Omental fat pad (tissue), 4 donors: Measurements from ENCODE around the gene EGLN2. TPM values are rescaled to one million over a fixed set of nuclear protein-coding genes. Genes with fewer than 3 reads are reported as not detected.
"Not testable (repeated sequence)": the region's sequence is repeated elsewhere in the genome, so short reads cannot be mapped to it uniquely, and the experiment has no call there.

ENCODE experiments used
- ATAC-seq: fragments of 150-250 bp; one replicate; pipeline ENCODE4 v1.9.1; 2016; ENCODE audit warnings: mild to moderate bottlenecking, moderate library complexity; ENCODE audit not compliant: low FRiP score
- DNase-seq: peaks from one replicate; pipeline ENCODE4 v3.0.0-alpha.2; 2019; ENCODE audit warnings: low spot score
- CTCF ChIP-seq, 3 donors: fragments of 450-650 bp; IDR thresholded peaks; one replicate each; pipeline ENCODE4 v1.5.1; 2016 to 2017; ENCODE audit warnings: antibody characterized with exemption in 3 of 3, mild to moderate bottlenecking in 3 of 3, moderate library complexity in 2 of 3
- total RNA-seq, 4 donors: library from RNA; depleted of rRNA; stranded (reverse); fragments of >200 nt; gene quantifications; one replicate each; pipeline ENCODE4 v1.1.0, GENCODE V29; 2016

EGLN2 gene
- total RNA-seq, 4 donors from 2014 or later, result 91.6 to 107 (median 101) TPM

DNA sequence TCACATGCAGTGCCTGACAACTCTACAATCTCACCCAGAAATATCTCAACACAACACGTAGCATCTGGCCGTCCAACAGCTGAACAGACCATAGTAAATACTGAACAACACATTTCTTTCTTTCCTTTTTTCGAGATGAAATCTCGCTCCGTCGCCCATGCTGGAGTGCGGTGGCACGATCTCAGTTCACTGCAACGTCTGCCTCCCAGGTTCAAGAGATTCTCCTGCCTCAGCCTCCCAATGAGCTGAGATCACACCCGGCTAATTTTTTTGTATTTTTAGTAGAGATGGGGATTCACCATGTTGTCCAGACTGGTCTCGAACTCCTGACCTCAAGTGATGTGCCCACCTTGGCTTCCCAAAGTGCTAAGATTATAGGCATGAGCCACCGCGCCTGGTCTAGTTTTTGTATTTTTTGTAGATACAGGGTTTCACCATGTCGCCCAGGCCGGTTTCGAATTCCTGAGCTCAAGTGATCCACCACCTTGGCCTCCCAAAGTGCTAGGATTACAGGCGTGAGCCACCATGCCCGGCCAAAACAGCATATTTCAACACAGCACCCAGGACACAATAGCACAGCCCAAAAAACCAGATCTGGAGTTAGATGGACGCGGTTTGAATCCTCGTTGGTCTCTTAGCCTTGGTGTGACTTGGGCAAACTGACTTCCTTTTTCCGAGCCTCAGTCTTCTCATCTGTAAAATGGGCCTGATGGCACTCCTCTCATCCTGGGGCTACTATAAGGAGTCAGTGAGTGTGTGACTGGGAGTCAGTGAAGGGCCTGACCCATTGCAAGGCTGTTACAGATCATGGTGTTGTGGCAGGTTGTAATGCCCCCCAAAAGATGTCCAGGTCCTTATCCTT is 28.6 kb downstream of the EGLN2 start:
- no peak for DNase-seq
- ATAC-seq, result no peak
- no peak for TF ChIP-seq CTCF (IDR thresholded peaks at IDR 0.05)

DNA sequence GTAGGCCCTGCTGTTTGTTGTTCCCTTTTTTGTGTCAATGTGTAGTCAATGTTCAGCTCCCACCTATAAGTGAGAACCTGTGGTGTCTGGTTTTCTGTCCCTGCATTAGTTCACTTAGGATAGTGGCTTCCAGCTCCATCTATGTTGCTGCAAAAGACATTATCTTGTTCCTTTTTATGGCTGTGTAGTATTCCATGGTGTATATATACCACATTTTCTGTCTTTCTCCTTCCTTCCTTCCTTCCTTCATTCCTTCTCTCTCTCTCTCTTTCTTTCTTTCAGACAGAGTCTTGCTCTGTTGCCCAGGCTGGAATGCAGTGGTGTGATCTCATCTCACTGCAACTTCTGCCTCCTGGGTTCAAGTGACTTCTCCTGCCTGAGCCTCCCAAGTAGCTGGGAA is 30.2 kb downstream of the EGLN2 start:
- ATAC-seq, result no peak
- no peak for DNase-seq
- TF ChIP-seq CTCF (IDR thresholded peaks at IDR 0.05), result no peak

DNA sequence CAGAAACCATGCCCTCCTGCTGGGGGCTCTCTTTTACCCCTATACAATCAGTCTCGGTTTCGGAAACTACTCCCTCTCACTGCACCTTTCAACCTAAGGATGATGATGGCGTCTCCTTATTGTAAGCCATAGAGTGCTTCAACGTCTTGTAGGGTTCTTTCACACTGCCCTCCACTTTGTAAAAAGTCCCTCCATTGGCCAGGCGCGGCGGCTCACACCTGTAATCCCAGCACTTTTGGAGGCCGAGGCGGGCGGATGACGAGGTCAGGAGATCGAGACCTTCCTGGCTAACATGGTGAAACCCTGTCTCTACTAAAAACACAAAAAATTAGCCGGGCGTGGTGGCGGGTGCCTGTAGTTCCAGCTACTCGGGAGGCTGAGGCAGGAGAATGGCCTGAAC is 31.8 kb downstream of the EGLN2 start:
- not testable (repeated sequence) for ATAC-seq, DNase-seq

GRCh38 chr19:40831502-40832430 is 32.8 kb downstream of the EGLN2 start:
- TF ChIP-seq CTCF (IDR thresholded peaks at IDR 0.05), result no peak
- no peak for DNase-seq
- ATAC-seq, result no peak

GRCh38 chr19:40832431-40832790 is 33.4 kb downstream of the EGLN2 start:
- ATAC-seq, DNase-seq: not testable (repeated sequence)

GRCh38 chr19:40833728-40834533 is 34.9 kb downstream of the EGLN2 start:
- ATAC-seq, DNase-seq: not testable (repeated sequence)

DNA sequence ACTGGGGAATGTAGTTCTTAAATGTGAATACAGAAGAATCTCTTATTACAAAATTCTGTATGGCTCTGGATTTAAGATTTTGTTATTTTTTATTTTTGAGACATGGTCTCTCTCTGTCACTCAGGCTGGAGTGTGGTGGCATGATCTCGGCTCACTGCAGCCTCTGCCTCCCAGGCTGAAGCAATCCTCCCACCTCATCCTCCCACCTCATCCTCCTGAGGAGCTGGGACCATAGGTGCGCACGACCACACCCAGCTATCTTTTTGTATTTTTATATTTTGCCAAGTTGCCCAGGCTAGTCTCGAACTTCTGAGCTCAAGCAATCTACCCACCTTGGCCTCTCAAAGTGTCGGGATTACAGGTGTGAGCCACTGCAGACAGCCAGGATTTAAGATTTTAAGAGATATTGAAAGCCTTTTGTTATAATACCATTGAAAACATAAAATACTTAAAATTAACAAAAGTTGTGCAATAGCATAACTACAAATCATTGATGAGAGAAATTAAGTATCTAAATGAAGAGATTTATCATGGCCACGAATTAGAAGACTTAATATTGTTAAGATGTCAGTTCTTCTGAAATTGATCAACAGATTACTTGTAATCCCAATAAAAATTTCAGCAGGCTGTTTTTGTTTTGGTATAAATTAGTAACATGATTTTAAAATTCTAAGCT is 37.9 kb downstream of the EGLN2 start:
- no peak for TF ChIP-seq CTCF (IDR thresholded peaks at IDR 0.05)
- ATAC-seq, result no peak

GRCh38 chr19:40838477-40838876 is 39.5 kb downstream of the EGLN2 start:
- DNase-seq, ATAC-seq: not testable (repeated sequence)

More for the DNA sequence above, 37.9 kb downstream of the EGLN2 start:
- no peak for DNase-seq

DNA sequence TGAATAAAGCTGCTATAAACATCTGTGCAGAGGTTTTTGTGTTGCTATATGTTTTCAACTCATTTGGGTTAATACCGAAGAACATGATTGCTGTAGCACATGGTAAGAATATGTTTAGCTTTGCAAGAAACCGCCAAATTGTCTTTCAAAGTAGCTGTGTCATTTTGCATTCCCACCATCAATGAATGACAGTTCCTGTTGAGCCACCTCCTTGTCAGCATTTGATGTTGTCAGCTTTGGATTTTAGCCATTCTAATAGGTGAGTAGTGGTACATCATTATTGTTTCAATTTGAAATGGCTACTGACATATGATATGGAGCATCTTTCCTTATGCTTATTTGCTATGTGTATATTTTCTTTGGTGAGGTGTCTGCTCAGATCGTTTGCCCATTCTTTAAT is 43.0 kb downstream of the EGLN2 start:
- not testable (repeated sequence) for ATAC-seq, DNase-seq

GRCh38 chr19:40842997-40843652 is 44.1 kb downstream of the EGLN2 start:
- ATAC-seq, DNase-seq: not testable (repeated sequence)

GRCh38 chr19:40843653-40844052 is 44.7 kb downstream of the EGLN2 start:
- peak; percentile 54 for ATAC-seq
- not testable (repeated sequence) for DNase-seq

- not testable (repeated sequence) for DNase-seq, ATAC-seq
Observed at GRCh38 chr19:40846722-40847121, 47.7 kb downstream of the EGLN2 start.
